Kidney (tissue), 14 donors: ENCODE measurements around the gene DNAH17. TPM values are rescaled to one million over a fixed set of nuclear protein-coding genes. Genes with fewer than 3 reads are reported as not detected.

ENCODE experiments used
- DNase-seq, 5 donors: peaks; one replicate each; pipeline ENCODE4 v3.0.0-alpha.2; 2013 to 2020
- FAIRE-seq: peaks from 2 replicates; lab custom pipeline; 2012; peaks lifted over from hg19 to GRCh38; lab: Jason Lieb, UNC
- H3K27ac ChIP-seq, 2 donors: one replicate each; pipeline ENCODE4 v1.7.0; 2013; ENCODE audit warnings: low read depth in 2 of 2, low read length in 2 of 2, inconsistent platforms in 1 of 2
- H3K27me3 ChIP-seq: one replicate; pipeline ENCODE4 v1.7.1; 2013; ENCODE audit warnings: low read length, inconsistent platforms; ENCODE audit not compliant: control insufficient read depth, insufficient read depth
- H3K36me3 ChIP-seq, 3 donors: one replicate each; pipeline versions ENCODE4 v1.7.0 to v1.7.1; 2013; ENCODE audit warnings: low read length in 3 of 3, control low read depth in 1 of 3, inconsistent platforms in 1 of 3; ENCODE audit not compliant: insufficient read depth in 3 of 3, control insufficient read depth in 2 of 3
- H3K4me1 ChIP-seq, 3 donors: one replicate each; pipeline versions ENCODE4 v1.7.0 to v1.7.1; 2013; ENCODE audit warnings: low read length in 3 of 3, inconsistent platforms in 1 of 3, low read depth in 1 of 3; ENCODE audit not compliant: control insufficient read depth in 2 of 3, insufficient read depth in 2 of 3
- H3K4me3 ChIP-seq, 3 donors: one replicate each; pipeline versions ENCODE4 v1.7.0 to v1.8.1; 2013; ENCODE audit warnings: low read length in 3 of 3, control low read depth in 1 of 3, inconsistent platforms in 1 of 3
- H3K9ac ChIP-seq, 3 donors: one replicate each; pipeline versions ENCODE4 v1.7.0 to v1.7.1; 2013; ENCODE audit warnings: low read length in 3 of 3, control low read depth in 1 of 3, inconsistent platforms in 1 of 3
- H3K9me3 ChIP-seq, 3 donors: one replicate each; pipeline versions ENCODE4 v1.7.0 to v1.7.1; 2013; ENCODE audit warnings: low read length in 3 of 3, control low read depth in 1 of 3, inconsistent platforms in 1 of 3; ENCODE audit not compliant: control insufficient read depth in 2 of 3, insufficient read depth in 1 of 3
- CTCF ChIP-seq: IDR thresholded peaks from 3 replicates; pipeline ENCODE4 v1.5.1; 2012; ENCODE audit warnings: mild to moderate bottlenecking, moderate library complexity, borderline replicate concordance; ENCODE audit not compliant: insufficient read depth; ENCODE audit errors: extremely low read depth
- intact Hi-C: fragments of 100-400 bp; cut with DNase I; formaldehyde crosslinking; loops from one replicate; pipeline ENCODE4 v1.11.1; 2022
- polyA plus RNA-seq: library from polyadenylated mRNA; stranded (reverse); fragments of 350-450 nt; fragmentation: Illumina TruSeq; extraction: RNeasy Lipid Tissue Mini Kit (QIAGEN cat#74804); gene quantifications from one replicate; pipeline ENCODE4 v1.2.3, GENCODE V29; 2014; ENCODE audit warnings: low read depth, low replicate concordance; ENCODE audit not compliant: insufficient read depth
- total RNA-seq: library from RNA; stranded (reverse); fragmentation: NEBNext Ultra II Directional; extraction: Animal tissue kit (Norgen Biotek cat#: 25700); gene quantifications from one replicate; pipeline ENCODE4 v1.2.1, GENCODE V29; 2021
- donor health status: control.
- donor health status: control.
- donor health status: control.
- donor health status: control.
- donor health status: control.
- donor health status: DM: yes; HTN: yes; CAD: no.
- donor health status: Normal renal cell carcinoma (clear cell type).

DNAH17 gene
- total and polyA plus RNA-seq, 2 donors from 2014 or later, result 0.09 to 0.17 TPM

- FAIRE-seq, result no peak
- Histone ChIP-seq H3K4me3 (no peak overlapping the region), H3K9me3 (no peaks in the 10 kb centered on the region)
Measured at GRCh38 chr17:78431692-78431958, 145.6 kb downstream of the DNAH17 start.

DNA sequence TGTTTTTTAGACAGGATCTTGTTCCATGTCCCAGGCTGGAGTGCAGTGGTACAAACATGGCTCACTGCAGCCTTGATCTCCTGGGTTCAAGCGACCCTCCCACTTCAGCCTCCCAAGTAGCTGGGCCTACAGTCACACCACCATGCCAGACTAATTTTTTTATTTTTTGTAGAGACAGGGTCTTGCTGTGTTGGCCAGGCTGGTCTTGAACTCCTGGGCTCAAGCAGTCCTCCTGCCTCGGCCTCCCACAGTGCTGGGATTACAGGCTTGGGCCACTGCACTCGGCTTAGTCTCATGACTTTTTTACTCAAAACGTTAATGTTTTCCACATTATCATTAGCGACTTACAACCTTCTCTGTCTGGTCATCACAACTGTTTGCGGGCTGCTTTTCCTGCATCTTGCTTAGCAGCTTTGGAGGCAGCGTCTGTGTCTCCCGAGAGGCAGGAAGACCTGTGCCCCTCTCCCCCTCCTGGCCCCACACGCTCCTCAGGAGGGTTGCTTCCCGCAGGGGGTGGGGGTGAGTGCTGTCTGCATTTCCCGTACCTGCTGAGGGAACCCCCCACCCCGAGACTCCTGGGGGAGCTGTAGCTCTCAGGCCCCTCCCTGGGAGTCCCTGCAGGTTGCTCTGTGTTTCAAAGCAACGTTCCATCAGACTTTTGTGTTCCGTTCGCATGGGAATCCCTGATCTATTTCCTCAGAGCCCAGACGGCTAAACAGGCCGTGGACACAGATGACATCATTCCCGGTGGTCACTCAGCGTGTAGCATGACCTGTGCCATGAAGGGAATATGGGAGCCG lies 146.1 kb downstream of the DNAH17 start:
- no peaks in the 10 kb centered on the region for H3K27me3 ChIP-seq
- intact Hi-C loops, result no loop called here
- H3K9ac ChIP-seq, result no peak overlapping the region
- H3K4me1 ChIP-seq, result peaks cover 0 to 2% (median 0%) of the 10 kb centered on the region in 3 donors
- no peaks in the 10 kb centered on the region for H3K9me3 ChIP-seq
- H3K4me3 ChIP-seq, result no peak overlapping the region
- DNase-seq (peak in 1 of 5 donors; percentile 49), FAIRE-seq (no peak)
- TF ChIP-seq CTCF, result no peak
- peaks cover 0 to 12% (median 2%) of the 10 kb centered on the region in 3 donors for H3K36me3 ChIP-seq
- no peak overlapping the region for H3K27ac ChIP-seq

More at GRCh38 chr17:78431692-78431958, 145.6 kb downstream of the DNAH17 start:
- Histone ChIP-seq H3K27ac (no peak overlapping the region), H3K4me1 (peaks cover 0 to 2% (median 0%) of the 10 kb centered on the region in 3 donors), H3K36me3 (peaks cover 0 to 10% (median 2%) of the 10 kb centered on the region in 3 donors), H3K9ac (no peak overlapping the region), H3K27me3 (no peaks in the 10 kb centered on the region)
- intact Hi-C loops, result no loop called here
- TF ChIP-seq CTCF, result no peak
- no peak for DNase-seq

- Histone ChIP-seq H3K9ac (no peak overlapping the region), H3K36me3 (peaks cover 0 to 14% (median 5%) of the 10 kb centered on the region in 3 donors), H3K9me3 (no peaks in the 10 kb centered on the region), H3K4me1 (peaks cover 0 to 2% (median 0%) of the 10 kb centered on the region in 3 donors), H3K27ac (no peak overlapping the region), H3K27me3 (no peaks in the 10 kb centered on the region), H3K4me3 (no peak overlapping the region)
- DNase-seq (no peak), FAIRE-seq (no peak)
- intact Hi-C loops, result no loop called here
- no peak for TF ChIP-seq CTCF
Measured at GRCh38 chr17:78429618-78429995, 147.6 kb downstream of the DNAH17 start.
